Hematopoietic multipotent progenitor cell treated with erythropoietin and hydrocortisone succinate and interleukin-3 and kit ligand, for 8 days (in vitro differentiated cells): ENCODE measurements around the gene CCDC97.

ENCODE experiments used
- DNase-seq: peaks from one replicate; pipeline ENCODE4 v3.0.0-alpha.2; 2015

CCDC97 gene

GRCh38 chr19:41321204-41321599 is 11.2 kb downstream of the CCDC97 start:
- no peak for DNase-seq

DNA sequence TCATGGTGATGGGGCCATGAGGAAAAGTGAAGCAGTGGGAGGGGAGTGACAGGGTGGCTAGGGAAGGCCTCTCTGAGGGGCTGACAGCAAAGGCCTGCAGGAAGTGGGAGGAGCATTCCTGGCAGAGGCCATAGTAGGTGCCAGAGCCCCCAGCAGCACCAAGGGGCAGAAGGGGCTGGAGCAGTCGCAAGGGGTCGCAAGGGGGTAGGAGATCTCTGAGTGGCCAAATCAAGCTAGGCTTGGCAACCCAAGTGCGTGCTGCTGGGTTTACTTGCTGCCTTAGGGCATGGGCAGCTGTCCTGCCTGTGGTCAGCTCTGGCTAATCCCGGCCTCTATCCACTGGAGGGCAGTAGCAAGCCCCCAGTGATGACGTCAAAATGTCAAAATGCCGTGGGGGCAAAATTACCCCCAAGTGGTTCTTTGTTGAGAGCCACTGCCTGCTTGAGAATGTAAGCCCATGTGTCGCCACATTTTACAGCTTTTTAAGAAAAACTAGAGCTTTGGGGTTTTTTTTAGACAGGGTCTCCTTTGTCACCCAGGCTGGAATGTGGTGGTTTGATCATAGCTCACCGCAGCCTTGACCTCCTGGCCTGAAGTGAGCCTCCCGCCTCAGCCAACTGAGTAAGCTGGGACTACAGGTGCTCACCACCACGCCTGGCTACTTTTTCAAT is 11.8 kb downstream of the CCDC97 start:
- peak; percentile 48 for DNase-seq

DNA sequence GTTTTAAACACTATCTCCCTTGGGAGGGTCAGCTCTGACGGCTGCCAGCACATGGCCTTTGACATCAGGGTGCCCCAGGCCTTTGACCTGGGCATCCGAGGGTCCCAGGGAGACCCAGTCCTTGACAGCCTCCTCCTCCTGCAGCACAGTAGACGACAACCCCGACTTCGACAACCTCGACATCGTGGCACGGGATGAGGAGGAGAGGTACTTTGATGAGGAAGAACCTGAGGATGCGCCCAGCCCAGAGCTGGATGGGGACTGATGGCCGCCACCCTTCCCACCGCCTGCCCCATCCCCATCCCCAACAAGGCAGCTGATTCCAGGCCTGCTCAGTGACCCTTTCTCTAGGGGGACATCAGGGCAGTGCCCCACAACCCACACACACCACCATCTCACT is 12.5 kb downstream of the CCDC97 start:
- no peak for DNase-seq

DNA sequence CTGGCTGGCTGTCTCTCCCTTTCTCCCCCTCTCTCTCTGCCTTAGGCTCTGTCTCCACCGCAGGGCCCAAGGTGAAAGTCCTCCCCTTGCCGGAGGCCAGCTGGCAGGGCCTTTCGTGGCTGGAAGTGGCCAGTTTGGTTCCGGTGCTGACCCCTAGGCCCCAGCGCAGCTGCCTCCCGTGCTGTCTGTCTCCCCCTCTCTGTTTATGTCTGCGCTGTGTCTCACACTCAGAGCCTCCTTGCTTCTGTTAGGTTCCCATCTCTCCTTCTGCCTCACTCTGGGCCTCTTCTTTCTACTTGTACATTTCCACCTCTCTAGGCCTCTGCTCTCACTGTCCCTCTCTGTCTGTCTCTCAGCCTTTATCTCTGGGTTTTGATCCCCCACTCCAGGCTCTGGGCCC is 13.1 kb downstream of the CCDC97 start:
- no peak for DNase-seq

- peak; percentile 86 for DNase-seq
Observed at GRCh38 chr19:41323430-41324125, 13.6 kb downstream of the CCDC97 start.

DNA sequence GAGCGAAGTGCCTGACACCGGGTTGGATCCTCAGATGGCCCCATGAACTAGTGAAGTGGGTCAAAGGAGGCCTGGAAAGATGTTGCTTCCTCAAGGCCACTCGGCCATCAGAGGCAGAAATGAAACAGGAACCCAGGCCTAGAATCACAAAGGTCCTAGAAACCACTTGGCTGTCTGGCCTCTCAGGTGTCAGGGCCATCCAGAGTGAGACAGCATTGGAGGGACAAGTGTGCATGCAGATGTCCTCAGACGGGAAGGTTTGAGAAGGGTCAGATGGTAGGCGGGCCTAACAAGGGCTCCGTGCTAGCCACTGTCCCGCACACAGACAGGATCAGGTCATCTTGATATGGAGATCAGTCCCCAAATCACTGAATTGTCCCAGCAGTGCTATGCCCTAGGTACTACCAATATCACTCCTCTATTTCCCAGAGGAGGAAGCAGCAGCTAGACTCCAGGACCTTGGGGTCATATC is 14.3 kb downstream of the CCDC97 start:
- DNase-seq, result no peak

GRCh38 chr19:41324921-41325639 is 15.1 kb downstream of the CCDC97 start:
- DNase-seq, result no peak

GRCh38 chr19:41325640-41325946 is 15.6 kb downstream of the CCDC97 start:
- no peak for DNase-seq

GRCh38 chr19:41325947-41326706 is 16.2 kb downstream of the CCDC97 start:
- peak; percentile 39 for DNase-seq

DNA sequence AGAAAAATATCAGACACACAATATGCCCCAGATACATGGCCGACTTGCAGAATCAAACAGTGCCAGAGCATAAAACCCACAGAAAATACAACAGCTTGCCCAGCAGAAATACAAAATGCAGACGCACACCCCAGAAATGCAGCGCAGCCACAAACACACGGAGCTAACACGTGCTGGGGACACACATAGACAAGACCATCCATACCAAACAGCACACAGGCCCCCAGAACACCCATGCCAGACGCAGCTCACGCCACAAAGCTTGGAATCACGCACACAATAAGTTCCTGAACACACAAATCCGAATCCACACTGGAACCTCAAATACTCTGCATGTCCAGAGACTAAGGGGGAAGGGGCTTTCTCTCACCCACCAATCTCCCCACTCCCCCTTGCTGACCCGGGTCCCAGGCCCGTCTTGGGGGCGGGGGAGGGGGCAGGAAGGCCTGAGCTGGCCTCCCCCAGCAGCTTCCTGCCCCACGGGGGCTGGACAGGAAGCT is 17.2 kb downstream of the CCDC97 start:
- DNase-seq, result peak; percentile 41

- peak; percentile 74 for DNase-seq
Observed at GRCh38 chr19:41327576-41328156, 17.7 kb downstream of the CCDC97 start.

DNA sequence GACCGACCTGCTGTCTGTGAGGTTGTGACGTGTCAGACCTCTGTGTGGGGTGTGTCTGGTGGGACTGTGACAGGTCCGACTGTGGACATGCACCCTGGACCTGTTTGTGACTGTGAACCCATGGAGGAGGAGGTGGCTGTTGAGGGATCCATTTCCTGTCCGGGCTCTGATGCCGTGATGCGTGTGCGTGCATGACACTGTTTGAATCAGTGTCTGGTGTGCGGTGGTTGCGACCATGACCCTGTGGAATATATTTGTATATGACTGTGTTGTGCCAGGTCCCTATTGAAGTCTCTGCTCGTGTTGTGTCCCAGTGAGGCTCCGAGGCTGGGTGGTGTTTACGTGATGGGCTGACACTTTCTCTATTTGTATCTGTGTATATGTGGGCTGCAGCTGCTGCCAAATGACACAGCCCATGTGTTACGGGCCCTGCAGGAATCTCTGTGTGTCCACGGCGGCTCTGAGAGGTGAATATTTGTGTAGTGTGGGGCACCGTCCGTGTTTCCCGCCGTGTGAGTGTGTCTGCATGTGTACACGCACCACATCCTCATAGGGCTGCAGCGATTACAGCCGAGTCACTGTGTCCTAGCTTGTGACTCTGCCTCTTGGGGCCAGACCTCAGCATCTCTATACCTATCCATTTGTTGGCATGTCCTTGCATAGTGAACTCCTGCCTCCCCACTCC is 18.3 kb downstream of the CCDC97 start:
- peak; percentile 16 for DNase-seq

- no peak for DNase-seq
Observed at GRCh38 chr19:41328842-41329225, 18.9 kb downstream of the CCDC97 start.

DNA sequence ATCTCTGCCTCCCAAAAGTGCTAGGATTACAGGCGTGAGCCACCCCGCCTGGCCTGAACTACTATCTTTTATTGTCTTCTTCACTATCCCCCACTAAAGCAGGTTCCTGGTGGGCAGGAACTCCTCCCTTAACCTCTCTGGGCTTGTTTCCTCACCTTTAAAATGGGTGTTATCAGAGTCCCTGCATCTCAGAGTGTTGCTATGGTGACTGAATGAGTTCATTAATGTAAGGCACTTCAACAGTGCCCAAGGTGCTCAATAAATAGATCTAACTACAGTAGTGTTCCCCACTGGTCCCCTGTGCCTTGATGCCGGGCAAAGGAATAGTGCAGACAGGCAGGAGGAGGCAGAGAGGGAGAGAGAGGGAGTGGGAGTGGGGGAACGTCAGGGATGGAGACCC is 20.5 kb downstream of the CCDC97 start:
- DNase-seq, result no peak

DNA sequence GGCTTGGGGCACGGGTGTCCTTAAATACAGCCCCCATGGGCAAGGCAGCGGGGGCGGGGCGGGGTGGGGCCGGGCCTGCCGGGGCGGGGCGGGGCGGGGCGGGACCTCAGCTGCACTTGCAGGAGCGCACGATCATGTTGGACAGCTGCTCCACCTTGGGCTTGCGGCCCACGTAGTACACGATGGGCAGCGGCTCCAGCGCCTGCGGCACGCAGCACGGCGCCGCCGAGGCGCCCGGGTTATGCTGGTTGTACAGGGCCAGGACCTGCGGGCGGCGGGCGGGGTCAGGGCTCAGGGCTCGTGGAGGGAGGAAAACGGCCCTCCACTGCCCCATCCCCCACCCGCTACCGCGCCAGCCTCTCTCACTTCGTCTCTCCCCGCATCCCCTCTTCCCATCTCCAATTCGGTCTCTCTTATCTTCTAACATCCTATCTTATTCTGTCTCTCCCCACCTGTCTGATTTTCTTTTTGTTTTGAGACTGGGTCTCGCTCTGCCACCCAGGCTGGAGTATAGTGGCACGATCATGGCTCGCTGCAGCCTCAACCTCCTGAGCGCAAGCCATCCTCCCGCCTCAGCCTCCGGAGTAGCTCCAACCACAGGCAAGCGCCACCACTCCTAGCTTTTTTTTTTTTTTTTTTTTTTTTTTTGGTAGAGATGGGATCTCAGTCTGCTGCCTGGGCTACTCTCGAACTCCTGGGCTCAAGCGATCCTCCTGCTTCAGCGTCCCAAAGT is 21.1 kb downstream of the CCDC97 start:
- DNase-seq, result no peak

GRCh38 chr19:41332000-41332399 is 22.0 kb downstream of the CCDC97 start:
- no peak for DNase-seq

GRCh38 chr19:41332468-41332867 is 22.5 kb downstream of the CCDC97 start:
- no peak for DNase-seq

- DNase-seq, result no peak
Observed at GRCh38 chr19:41334793-41335192, 24.8 kb downstream of the CCDC97 start.

- no peak for DNase-seq
Observed at GRCh38 chr19:41335467-41335866, 25.5 kb downstream of the CCDC97 start.

DNA sequence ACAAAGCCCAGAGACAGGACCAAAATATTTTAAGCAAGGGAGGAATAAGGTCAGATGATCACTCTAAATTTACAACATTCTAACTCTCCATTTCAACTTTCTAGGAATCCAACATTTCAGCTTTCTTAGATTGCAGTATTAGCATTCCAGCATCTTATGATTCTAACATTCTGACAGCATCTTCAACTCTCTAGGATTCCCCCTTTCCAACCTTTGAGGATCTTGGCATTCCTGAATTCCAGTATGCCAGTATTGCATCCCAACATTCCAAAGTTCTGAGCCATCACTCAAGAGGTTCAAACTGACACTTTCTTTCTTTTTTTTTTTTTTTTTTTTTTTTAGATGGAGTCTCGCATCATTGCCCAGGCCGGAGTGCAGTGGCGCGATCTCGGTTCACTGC is 30.0 kb downstream of the CCDC97 start:
- DNase-seq, result no peak
